ENCODE results near the gene SCYL2. TPM values are rescaled to one million over a fixed set of nuclear protein-coding genes. Genes with fewer than 3 reads are reported as not detected.
"Not testable (repeated sequence)": the region's sequence is repeated elsewhere in the genome, so short reads cannot be mapped to it uniquely, and the experiment has no call there.

The SCYL2 gene
- total RNA-seq, 2 donors from 2014 or later: 22.3 to 28.3 TPM

DNA sequence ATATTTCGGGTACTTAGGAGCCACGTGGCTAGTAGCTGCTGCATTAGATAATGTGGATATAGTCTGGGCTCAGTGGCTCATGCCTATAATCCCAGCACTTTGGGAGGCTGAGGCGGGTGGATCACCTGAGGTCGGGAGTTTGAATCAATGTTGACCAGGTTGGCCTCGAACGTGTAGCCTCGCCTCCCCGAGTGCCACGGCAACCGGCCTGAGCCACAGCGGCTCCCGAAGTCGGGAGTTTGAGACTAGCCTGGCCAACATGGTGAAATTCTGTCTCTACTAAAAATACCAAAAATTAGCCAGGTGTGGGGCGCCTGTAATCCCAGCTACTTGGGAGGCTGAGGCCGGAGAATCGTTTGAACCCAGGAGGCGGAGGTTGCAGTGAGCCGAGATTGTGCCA, 77.4 kb downstream of the SCYL2 start:
- H3K36me3 Mint-ChIP-seq; H3K27ac Mint-ChIP-seq; DNase-seq (ENCODE audit: low spot score in 2 of 2); ATAC-seq; H3K9me3 Mint-ChIP-seq: not testable (repeated sequence)

- H3K27ac Mint-ChIP-seq: no peak overlapping the region
- H3K36me3 Mint-ChIP-seq: peaks cover 0 to 6% of the 10 kb centered on the region in 2 donors
- H3K9me3 Mint-ChIP-seq: peaks cover 3 to 6% of the 10 kb centered on the region in 2 donors
- ATAC-seq: no peak
- DNase-seq (ENCODE audit: low spot score in 2 of 2): no peak
These were observed 78.2 kb downstream of the SCYL2 start for GRCh38 chr12:100345020-100345767.

DNA sequence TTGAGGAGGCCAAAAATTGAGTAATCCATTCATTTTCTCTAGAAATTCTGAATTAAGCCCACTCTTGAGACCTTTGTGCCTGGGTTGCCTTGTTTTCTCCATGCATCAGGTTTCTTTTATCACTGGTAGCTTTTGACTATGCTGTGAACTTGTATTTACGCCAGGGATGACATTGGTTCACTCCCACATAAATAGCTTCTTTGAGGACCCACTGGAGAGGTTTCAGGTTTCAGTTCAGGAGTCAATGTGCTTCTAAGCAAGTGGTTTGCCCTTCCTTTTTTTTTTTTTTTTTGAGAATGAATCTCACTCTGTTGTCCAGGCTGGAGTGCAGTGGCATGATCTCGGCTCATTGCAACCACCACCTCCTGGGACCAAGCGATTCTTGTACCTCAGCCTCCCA, 79.7 kb downstream of the SCYL2 start:
- Mint-ChIP-seq H3K36me3 (peaks cover 0 to 6% of the 10 kb centered on the region in 2 donors), H3K9me3 (peaks cover 3 to 6% of the 10 kb centered on the region in 2 donors), H3K27ac (no peak overlapping the region)
- DNase-seq (ENCODE audit: low spot score in 2 of 2) (no peak), ATAC-seq (no peak)

DNA sequence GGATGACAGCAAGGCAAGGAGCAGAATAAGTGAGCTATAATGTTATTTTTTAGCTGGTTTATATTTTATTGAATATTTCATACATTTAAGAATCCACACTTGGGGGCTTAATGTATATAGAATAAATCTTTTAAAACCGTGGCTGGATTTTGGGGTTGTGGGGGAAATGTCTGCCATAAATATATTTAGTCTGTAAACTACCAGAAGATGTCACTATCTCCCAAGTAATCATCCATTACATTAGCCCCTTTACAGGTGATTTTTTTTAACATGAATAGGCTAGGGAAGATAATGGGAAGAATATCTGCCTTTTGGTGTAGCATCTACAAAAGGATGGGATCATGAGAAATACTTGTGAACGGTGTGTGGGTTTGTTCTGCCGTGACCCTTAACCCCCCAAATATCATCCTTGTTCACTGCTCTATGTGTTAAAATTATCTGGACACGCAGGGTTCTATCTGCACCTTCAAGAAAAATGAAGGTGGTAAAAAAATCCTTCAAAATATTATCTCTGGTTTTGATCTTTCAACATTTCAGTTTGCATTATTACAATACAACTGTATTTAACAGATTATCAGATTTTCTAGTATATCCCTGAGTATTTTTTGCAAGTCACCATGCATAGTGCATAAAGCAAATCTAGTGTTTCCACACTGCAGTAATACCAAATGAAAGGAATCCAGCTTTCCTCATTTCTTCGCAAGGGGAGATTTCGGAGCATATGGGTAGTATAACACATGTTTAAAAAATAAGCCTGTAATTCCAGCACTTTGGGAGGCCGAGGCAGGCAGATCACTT, 81.9 kb downstream of the SCYL2 start:
- ATAC-seq: no peak
- Mint-ChIP-seq H3K36me3 (no peaks in the 10 kb centered on the region), H3K27ac (no peak overlapping the region), H3K9me3 (no peaks in the 10 kb centered on the region)
- no peak for DNase-seq (ENCODE audit: low spot score in 2 of 2)

DNA sequence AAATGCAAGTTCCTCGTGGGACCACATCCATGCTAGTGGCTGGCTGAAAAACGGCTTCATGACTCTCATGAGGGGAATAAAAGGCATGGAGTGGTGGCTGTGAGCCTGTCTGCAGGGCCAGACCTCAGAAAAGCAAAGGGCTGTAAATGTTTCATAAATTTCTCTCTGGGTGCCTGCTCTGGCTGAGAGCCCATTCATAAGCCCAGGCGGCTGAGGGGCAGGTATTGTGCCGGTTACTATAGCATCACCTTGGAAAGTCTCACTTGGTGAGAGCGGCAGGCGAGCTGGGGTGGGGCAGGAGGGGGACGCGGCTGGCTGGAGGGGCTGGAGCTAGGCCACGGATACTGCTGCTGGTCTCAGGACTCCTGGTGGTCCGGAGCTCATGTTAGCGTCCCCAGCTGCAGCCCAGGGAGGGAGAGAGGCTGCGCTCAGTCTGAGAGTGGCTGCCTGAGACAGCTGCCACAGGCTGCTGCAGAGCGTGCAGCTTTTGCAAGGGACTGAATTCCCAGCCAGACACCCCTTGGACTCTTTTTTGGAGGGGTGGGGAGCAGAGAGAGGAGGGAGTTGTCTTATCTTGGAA, 89.8 kb downstream of the SCYL2 start, which contains the start of gene SLC17A8:
SLC17A8 (plus strand) TSS at position 431 of the 580 bp plus-strand sequence. CDS start 318 bp downstream, outside the sequence.
- Mint-ChIP-seq H3K9me3 (no peaks in the 10 kb centered on the region), H3K36me3 (no peaks in the 10 kb centered on the region), H3K27ac (no peak within 1 kb of the TSS)
- ATAC-seq (no peak), DNase-seq (ENCODE audit: low spot score in 2 of 2) (no peak)

- Mint-ChIP-seq H3K27ac (no peak overlapping the region), H3K9me3 (no peaks in the 10 kb centered on the region), H3K36me3 (no peaks in the 10 kb centered on the region)
- ATAC-seq (no peak), DNase-seq (ENCODE audit: low spot score in 2 of 2) (no peak)
These were observed 92.3 kb downstream of the SCYL2 start for GRCh38 chr12:100359248-100359647.

- Mint-ChIP-seq H3K36me3 (no peaks in the 10 kb centered on the region), H3K27ac (no peak overlapping the region), H3K9me3 (no peaks in the 10 kb centered on the region)
- DNase-seq (ENCODE audit: low spot score in 2 of 2): no peak
- ATAC-seq: no peak
These were observed 92.8 kb downstream of the SCYL2 start for GRCh38 chr12:100359822-100360221.

DNA sequence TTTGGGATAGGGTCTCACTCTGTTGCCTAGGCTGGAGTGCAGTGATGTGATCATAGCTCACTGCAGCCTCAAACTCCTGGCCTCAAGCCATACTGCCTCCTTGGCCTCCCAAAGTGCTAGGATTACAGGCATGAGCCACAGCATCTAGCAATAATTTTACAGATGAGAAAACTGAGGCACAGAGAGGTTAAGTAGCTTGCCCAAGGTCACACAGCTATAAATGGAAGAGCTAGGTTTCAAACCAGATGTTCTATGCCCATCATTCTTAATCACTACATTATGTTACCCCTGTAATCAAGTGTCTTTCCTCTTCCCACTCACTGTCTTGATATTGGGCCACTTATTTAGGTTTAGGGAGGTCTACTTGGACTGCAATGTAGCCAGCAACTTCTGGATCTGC, 93.5 kb downstream of the SCYL2 start:
- Mint-ChIP-seq H3K36me3 (no peaks in the 10 kb centered on the region), H3K27ac (no peak overlapping the region), H3K9me3 (no peaks in the 10 kb centered on the region)
- no peak for DNase-seq (ENCODE audit: low spot score in 2 of 2)
- no peak for ATAC-seq

DNA sequence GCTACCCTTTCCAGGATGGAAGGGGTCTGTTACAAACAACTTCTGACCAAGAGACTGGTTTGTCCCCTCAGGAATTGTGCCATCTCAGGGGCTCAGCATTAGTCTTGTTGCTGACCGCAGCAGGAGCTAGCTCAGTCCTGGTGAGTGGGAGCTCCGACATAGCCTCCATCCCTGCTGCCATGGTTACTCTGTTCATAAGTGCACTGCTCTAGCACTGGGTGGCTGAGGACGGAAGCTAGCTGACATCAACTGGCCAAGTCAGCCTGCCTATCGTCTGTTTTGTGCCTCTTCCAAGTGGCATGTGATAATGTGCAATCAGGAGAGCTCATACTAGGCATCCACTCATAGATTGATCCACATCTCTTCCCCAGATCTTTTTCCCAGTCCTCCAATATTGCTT, 97.3 kb downstream of the SCYL2 start:
- Mint-ChIP-seq H3K9me3 (peaks cover 0 to under 1% of the 10 kb centered on the region in 2 donors), H3K27ac (no peak overlapping the region), H3K36me3 (peaks cover 0 to under 1% of the 10 kb centered on the region in 2 donors)
- ATAC-seq: no peak
- DNase-seq (ENCODE audit: low spot score in 2 of 2): no peak

DNA sequence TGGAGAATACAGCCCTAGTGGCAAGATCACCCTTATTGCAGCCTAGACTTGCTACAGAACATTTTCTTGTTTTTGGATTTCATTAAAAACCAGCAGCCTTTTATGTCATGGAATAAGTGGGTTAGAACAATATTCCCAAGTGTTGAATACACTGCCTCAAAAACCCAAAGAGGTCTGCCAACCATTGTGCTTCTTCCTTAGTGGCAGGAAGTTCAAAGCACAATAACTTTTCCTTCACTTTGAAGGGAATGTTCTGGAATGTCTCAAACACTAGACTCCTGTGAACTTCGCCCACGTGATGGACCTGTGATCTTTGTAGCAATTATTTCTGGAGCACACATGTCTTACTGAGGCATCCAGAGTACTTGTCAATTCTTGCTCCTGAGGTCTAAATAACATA, 98.4 kb downstream of the SCYL2 start:
- Mint-ChIP-seq H3K36me3 (peaks cover 0 to 5% of the 10 kb centered on the region in 2 donors), H3K27ac (no peak overlapping the region), H3K9me3 (peaks cover 0 to 3% of the 10 kb centered on the region in 2 donors)
- ATAC-seq (no peak), DNase-seq (ENCODE audit: low spot score in 2 of 2) (no peak)

DNA sequence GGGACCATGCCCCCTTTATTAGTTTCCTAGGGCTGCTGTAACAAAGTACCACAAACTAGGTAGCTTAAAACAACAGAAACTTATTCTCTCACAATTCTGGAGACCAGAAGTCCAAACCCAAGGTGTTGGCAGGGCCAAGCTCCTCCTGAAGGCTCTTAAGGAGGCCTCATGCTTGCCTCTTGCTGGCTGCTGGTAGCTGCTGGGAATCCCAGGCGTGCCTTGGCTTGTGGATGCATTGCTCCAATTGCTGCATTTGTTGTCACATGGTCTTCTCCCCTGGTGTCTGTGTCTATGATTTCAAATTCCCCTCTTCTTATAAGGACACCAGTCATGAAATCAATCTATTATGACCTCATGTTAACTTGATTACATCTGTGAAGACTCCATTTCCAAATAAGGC, 101.1 kb downstream of the SCYL2 start:
- Mint-ChIP-seq H3K9me3 (peaks cover 0 to 3% of the 10 kb centered on the region in 2 donors), H3K27ac (no peak overlapping the region), H3K36me3 (peaks cover 0 to 5% of the 10 kb centered on the region in 2 donors)
- ATAC-seq (no peak), DNase-seq (ENCODE audit: low spot score in 2 of 2) (no peak)

- peaks cover 0 to 5% of the 10 kb centered on the region in 2 donors for H3K36me3 Mint-ChIP-seq
- ATAC-seq: no peak
- H3K27ac Mint-ChIP-seq: no peak overlapping the region
- H3K9me3 Mint-ChIP-seq: peaks cover 0 to 3% of the 10 kb centered on the region in 2 donors
- DNase-seq (ENCODE audit: low spot score in 2 of 2): no peak
These were observed 104.2 kb downstream of the SCYL2 start for GRCh38 chr12:100371146-100371545.

GRCh38 chr12:100372853-100373640, 106.1 kb downstream of the SCYL2 start:
- H3K27ac Mint-ChIP-seq: no peak overlapping the region
- no peak for DNase-seq (ENCODE audit: low spot score in 2 of 2)
- H3K9me3 Mint-ChIP-seq: peaks cover 0 to 3% of the 10 kb centered on the region in 2 donors
- peaks cover 0 to 5% of the 10 kb centered on the region in 2 donors for H3K36me3 Mint-ChIP-seq
- ATAC-seq: no peak

GRCh38 chr12:100375038-100375735, 108.2 kb downstream of the SCYL2 start:
- no peaks in the 10 kb centered on the region for H3K36me3 Mint-ChIP-seq
- DNase-seq (ENCODE audit: low spot score in 2 of 2): no peak
- no peak overlapping the region for H3K27ac Mint-ChIP-seq
- no peak for ATAC-seq
- no peaks in the 10 kb centered on the region for H3K9me3 Mint-ChIP-seq

- Mint-ChIP-seq H3K27ac (no peak overlapping the region), H3K9me3 (no peaks in the 10 kb centered on the region), H3K36me3 (no peaks in the 10 kb centered on the region)
- ATAC-seq: no peak
- no peak for DNase-seq (ENCODE audit: low spot score in 2 of 2)
These were observed 109.2 kb downstream of the SCYL2 start for GRCh38 chr12:100376161-100376560.

GRCh38 chr12:100381379-100381778, 114.4 kb downstream of the SCYL2 start:
- H3K27ac Mint-ChIP-seq: no peak overlapping the region
- DNase-seq (ENCODE audit: low spot score in 2 of 2) (no peak), ATAC-seq (no peak)
- no peaks in the 10 kb centered on the region for H3K9me3 Mint-ChIP-seq
- H3K36me3 Mint-ChIP-seq: no peaks in the 10 kb centered on the region

Data from activated naive CD4-positive, alpha-beta T cell treated with anti-CD3 and anti-CD28 coated beads, Interleukin-2, amount 50 U/mL, for 72 hours (primary cell).